Measurements from ENCODE around the gene CA4.

CA4 gene

DNA sequence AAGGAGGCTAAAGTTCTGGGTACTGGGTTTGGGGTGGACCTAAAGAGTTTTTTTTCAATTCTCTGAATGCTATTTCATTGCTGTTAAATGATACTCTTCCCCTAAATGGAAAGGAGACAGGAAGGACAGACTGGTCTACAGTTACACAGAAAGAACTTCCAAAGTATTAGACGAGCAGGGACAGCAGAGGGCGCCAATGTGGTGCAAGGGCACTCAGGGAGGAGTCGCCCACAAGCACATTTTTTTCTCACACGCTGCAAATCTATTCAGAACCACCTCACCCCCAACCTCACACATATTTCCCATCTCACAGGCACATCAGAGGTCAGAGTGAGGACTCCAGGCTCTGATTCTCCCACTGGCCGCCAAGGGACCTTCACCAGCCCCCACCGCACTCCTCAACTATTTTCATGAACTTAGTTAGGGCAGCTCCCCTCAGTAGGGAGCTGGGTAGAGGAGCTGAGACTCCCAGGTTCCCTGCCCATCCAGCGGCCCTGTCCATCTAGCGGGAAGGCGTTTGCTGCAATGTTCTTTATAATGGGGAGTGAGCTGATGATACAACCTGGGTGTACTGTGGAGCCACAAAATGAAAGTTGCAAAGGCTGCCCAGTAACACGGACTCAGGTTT lies 6.8 kb upstream of the CA4 start:
- H3K4me3 ChIP-seq (replicated peaks in 1 of 2; ENCODE audit: low read depth in 2 of 2, low read length in 2 of 2), result peak overlapping the region in 1 of 2 donors; percentile 59
- peak; percentile 92 to 93 for DNase-seq (ENCODE audit: low read depth in 2 of 2)
- peak; percentile 86 for TF ChIP-seq CTCF (IDR thresholded peaks at IDR 0.05; ENCODE audit: low read depth, low read length)

DNA sequence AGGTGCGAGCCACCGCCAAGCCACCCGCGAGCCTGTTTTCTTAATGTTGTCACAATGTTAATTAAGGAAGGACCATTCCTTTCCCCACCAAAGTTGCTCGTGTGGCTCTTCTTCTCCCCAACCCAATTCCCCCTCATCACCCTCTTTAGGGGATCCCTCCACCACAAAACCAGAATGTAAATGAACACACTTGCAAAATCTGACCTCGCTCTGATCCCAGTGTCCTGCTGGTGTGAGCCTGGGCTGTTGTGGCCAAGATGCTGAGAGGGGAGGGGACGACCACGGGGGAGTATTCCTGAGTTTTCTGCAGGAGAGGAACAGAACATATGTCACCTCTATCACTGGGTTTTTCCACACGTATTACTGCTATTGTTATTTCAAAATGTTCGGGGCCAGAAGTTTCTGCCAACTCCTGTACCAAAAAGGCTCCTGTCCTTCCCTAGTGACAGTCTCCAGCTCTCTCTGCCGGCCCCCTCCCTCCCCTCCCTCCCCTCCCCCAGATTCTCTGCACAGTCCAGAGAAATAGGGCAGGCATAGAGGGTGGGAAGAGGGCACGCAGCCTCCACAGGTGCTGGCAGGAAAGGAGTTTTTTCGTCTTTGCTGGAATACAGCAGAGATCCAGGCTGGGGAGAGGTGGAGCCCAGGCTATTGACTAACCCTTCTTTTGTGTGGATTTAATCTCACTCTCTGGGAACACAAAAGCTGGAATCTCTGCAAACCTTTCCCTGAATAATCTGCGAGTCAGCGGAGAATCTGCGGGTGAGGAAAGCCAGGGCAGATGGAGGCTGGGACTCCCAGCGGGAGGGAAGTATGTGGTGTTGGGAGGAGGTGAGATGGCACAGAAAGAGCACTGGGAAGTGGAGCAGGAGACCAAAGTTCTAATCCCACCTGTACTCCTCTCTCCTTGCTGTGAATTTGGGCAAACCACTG lies 4.5 kb upstream of the CA4 start:
- no peak overlapping the region for H3K4me3 ChIP-seq (replicated peaks in 1 of 2; ENCODE audit: low read depth in 2 of 2, low read length in 2 of 2)
- DNase-seq (ENCODE audit: low read depth in 2 of 2), result no peak
- TF ChIP-seq CTCF (IDR thresholded peaks at IDR 0.05; ENCODE audit: low read depth, low read length), result no peak

- no peak for DNase-seq (ENCODE audit: low read depth in 2 of 2)
- H3K4me3 ChIP-seq (replicated peaks in 1 of 2; ENCODE audit: low read depth in 2 of 2, low read length in 2 of 2), result no peak overlapping the region
- TF ChIP-seq CTCF (IDR thresholded peaks at IDR 0.05; ENCODE audit: low read depth, low read length), result no peak
These were observed 3.6 kb upstream of the CA4 start for GRCh38 chr17:60146206-60146605.

- DNase-seq (ENCODE audit: low read depth in 2 of 2), result no peak
- no peak overlapping the region for H3K4me3 ChIP-seq (replicated peaks in 1 of 2; ENCODE audit: low read depth in 2 of 2, low read length in 2 of 2)
- TF ChIP-seq CTCF (IDR thresholded peaks at IDR 0.05; ENCODE audit: low read depth, low read length), result no peak
These were observed 2.1 kb upstream of the CA4 start for GRCh38 chr17:60147553-60148223.

- DNase-seq (ENCODE audit: low read depth in 2 of 2), result no peak
- TF ChIP-seq CTCF (IDR thresholded peaks at IDR 0.05; ENCODE audit: low read depth, low read length), result no peak
- H3K4me3 ChIP-seq (replicated peaks in 1 of 2; ENCODE audit: low read depth in 2 of 2, low read length in 2 of 2), result no peak overlapping the region
These were observed 1.4 kb upstream of the CA4 start for GRCh38 chr17:60148373-60148772.

DNA sequence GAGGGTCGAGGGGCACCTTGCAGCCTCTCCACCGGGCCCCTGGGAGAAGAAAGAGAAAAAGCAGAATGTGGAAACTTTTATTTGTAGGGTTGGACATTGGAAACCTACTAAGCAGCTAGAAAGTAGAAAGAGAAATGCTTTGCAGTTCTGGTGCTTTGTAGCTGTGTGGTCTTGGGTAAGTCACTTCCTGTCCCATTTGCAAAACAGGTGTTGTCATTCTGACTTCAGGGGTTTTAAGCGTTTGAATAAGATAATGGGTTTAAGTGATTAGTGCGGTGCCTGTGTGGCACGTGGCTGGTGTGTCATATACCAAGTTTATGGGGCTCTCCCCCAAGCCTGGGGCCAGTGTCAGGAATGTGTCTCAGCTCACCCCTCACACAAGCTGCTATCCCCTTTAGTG lies 1.6 kb downstream of the CA4 start:
- no peak overlapping the region for H3K4me3 ChIP-seq (replicated peaks in 1 of 2; ENCODE audit: low read depth in 2 of 2, low read length in 2 of 2)
- no peak for TF ChIP-seq CTCF (IDR thresholded peaks at IDR 0.05; ENCODE audit: low read depth, low read length)
- DNase-seq (ENCODE audit: low read depth in 2 of 2), result no peak
